SK-N-SH (cell line): ENCODE measurements around the gene DDX39B. TPM values are rescaled to one million over a fixed set of nuclear protein-coding genes. Genes with fewer than 3 reads are reported as not detected.

Source experiments
- CTCF ChIA-PET: fragments of 300-600, 350-600 bp; formaldehyde crosslinking; extraction: SDS; loops from one replicate; lab custom pipeline; 2021; lab: Yijun Ruan, JAX
- POLR2A ChIA-PET: fragments of 350-600 bp; sonication (Branson Sonifier 250); formaldehyde crosslinking; extraction: SDS; loops from one replicate; lab custom pipeline; 2020; ENCODE audit warnings: antibody characterized with exemption, inconsistent platforms; lab: Yijun Ruan, JAX
- DNase-seq: peaks from one replicate; pipeline ENCODE4 v3.0.0; 2012
- H2AFZ ChIP-seq: fragments of 200-600 bp; sonication (generic); 2 replicates; pipeline ENCODE4 v1.8.1; 2016; ENCODE audit warnings: antibody characterized with exemption, mild to moderate bottlenecking, low read depth
- H3F3A ChIP-seq: fragments of 200-600 bp; sonication (generic); replicated peaks from 2 replicates; pipeline ENCODE3; 2016; ENCODE audit warnings: antibody characterized with exemption, mild to moderate bottlenecking; ENCODE audit not compliant: insufficient read depth
- H3K27ac ChIP-seq, 2 experiments: fragments of 200-500 bp in 1 of 2; fragments of 200-600 bp in 1 of 2; sonication (Bioruptor generic) in 1 of 2; sonication (generic), shearing (Covaris generic) in 1 of 2; 2 replicates each; pipeline versions ENCODE4 v1.5.1 to v1.6.1; 2014 to 2016; ENCODE audit warnings: low read depth in 2 of 2, inconsistent platforms in 1 of 2, low read length in 1 of 2, mild to moderate bottlenecking in 1 of 2, mixed read lengths in 1 of 2
- H3K27me3 ChIP-seq: fragments of 200-600 bp; sonication (generic), shearing (Covaris generic); 2 replicates; pipeline ENCODE4 v1.6.1; 2016; ENCODE audit warnings: mixed run types; ENCODE audit not compliant: insufficient read depth
- H3K36me3 ChIP-seq, 2 experiments: fragments of 200-500 bp in 1 of 2; fragments of 200-600 bp in 1 of 2; sonication (Bioruptor generic) in 1 of 2; sonication (generic) in 1 of 2; replicated peaks in 1 of 2; 2 replicates each; pipeline versions ENCODE3 to v1.5.1; 2014 to 2016; ENCODE audit warnings: low read length in 1 of 2, mild to moderate bottlenecking in 1 of 2; ENCODE audit not compliant: insufficient read depth in 2 of 2, control insufficient read depth in 1 of 2
- H3K4me1 ChIP-seq, 2 experiments: fragments of 200-500 bp in 1 of 2; fragments of 200-600 bp in 1 of 2; sonication (Bioruptor generic) in 1 of 2; sonication (generic), shearing (Covaris generic) in 1 of 2; 2 replicates each; pipeline versions ENCODE4 v1.5.1 to v1.6.1; 2014 to 2016; ENCODE audit warnings: low read depth in 1 of 2, low read length in 1 of 2, mixed run types in 1 of 2; ENCODE audit not compliant: insufficient read depth in 2 of 2, control insufficient read depth in 1 of 2
- H3K4me2 ChIP-seq: fragments of 200-600 bp; sonication (generic), shearing (Covaris generic); 2 replicates; pipeline ENCODE4 v1.6.1; 2017; ENCODE audit warnings: mixed run types
- H3K4me3 ChIP-seq, 2 experiments: fragments of 200-500 bp in 1 of 2; fragments of 200-600 bp in 1 of 2; sonication (Bioruptor generic) in 1 of 2; sonication (generic), shearing (Covaris generic) in 1 of 2; 2 replicates each; pipeline versions ENCODE4 v1.5.1 to v1.8.1; 2014 to 2016; ENCODE audit warnings: low read depth in 2 of 2, inconsistent platforms in 1 of 2, low read length in 1 of 2, mild to moderate bottlenecking in 1 of 2, mixed read lengths in 1 of 2, moderate library complexity in 1 of 2
- H3K79me2 ChIP-seq: fragments of 200-600 bp; sonication (generic); 2 replicates; pipeline ENCODE4 v1.8.1; 2017; ENCODE audit warnings: mild to moderate bottlenecking; ENCODE audit not compliant: insufficient read depth
- H3K9ac ChIP-seq: fragments of 200-600 bp; sonication (generic); 2 replicates; pipeline ENCODE4 v1.6.1; 2017; ENCODE audit warnings: mixed run types
- H3K9me2 ChIP-seq: fragments of 200-600 bp; sonication (generic); 2 replicates; pipeline ENCODE4 v1.6.1; 2017; ENCODE audit warnings: mixed run types
- H3K9me3 ChIP-seq: fragments of 200-600 bp; sonication (generic); 2 replicates; pipeline ENCODE4 v1.6.1; 2017; ENCODE audit warnings: mixed run types, mild to moderate bottlenecking, moderate library complexity
- H4K20me1 ChIP-seq: fragments of 200-600 bp; sonication (generic); 2 replicates; pipeline ENCODE4 v1.6.1; 2017; ENCODE audit warnings: mild to moderate bottlenecking, mixed run types; ENCODE audit not compliant: insufficient read depth
- CHD2 ChIP-seq: fragments of 150-350 bp; IDR thresholded peaks from 2 replicates; pipeline ENCODE4 v1.6.1; 2018; ENCODE audit warnings: low read length; ENCODE audit not compliant: partially characterized antibody
- EP300 ChIP-seq, 2 experiments: IDR thresholded peaks; 2 replicates each; pipeline versions ENCODE4 v1.4.0 to v1.6.1; 2012; ENCODE audit warnings: borderline replicate concordance in 1 of 2, low read depth in 1 of 2, low read length in 1 of 2
- FOXJ3 ChIP-seq: sonication (generic); formaldehyde crosslinking; IDR thresholded peaks from 2 replicates; pipeline ENCODE4 v1.5.1; 2020; ENCODE audit warnings: mild to moderate bottlenecking, missing genetic modification reagents
- FOXM1 ChIP-seq: IDR thresholded peaks from 2 replicates; pipeline ENCODE4 v1.4.0; 2012; ENCODE audit warnings: low read depth, mild to moderate bottlenecking
- GABPA ChIP-seq: IDR thresholded peaks from 2 replicates; pipeline ENCODE4 v1.4.0; 2012; ENCODE audit warnings: low read depth, mild to moderate bottlenecking
- GATA2 ChIP-seq: sonication (generic); formaldehyde crosslinking; IDR thresholded peaks from 2 replicates; pipeline ENCODE4 v1.5.0; 2020; ENCODE audit warnings: mild to moderate bottlenecking, missing genetic modification reagents
- JUND ChIP-seq: IDR thresholded peaks from 2 replicates; pipeline ENCODE4 v1.4.0; 2012
- NFIC ChIP-seq: IDR thresholded peaks from 2 replicates; pipeline ENCODE4 v1.4.0; 2012; ENCODE audit warnings: borderline replicate concordance
- POLR2AphosphoS5 ChIP-seq: IDR thresholded peaks from 2 replicates; pipeline ENCODE4 v1.6.1; 2012; ENCODE audit warnings: low read depth, low read length
- RAD21 ChIP-seq: IDR thresholded peaks from 2 replicates; pipeline ENCODE4 v1.6.1; 2012; ENCODE audit warnings: mild to moderate bottlenecking, low read length
- RXRA ChIP-seq: IDR thresholded peaks from 2 replicates; pipeline ENCODE4 v1.4.0; 2012; ENCODE audit warnings: low read depth, mild to moderate bottlenecking, borderline replicate concordance
- YY1 ChIP-seq: IDR thresholded peaks from 2 replicates; pipeline ENCODE4 v1.4.0; 2012; ENCODE audit warnings: low read depth, mild to moderate bottlenecking
- ZBTB33 ChIP-seq: IDR thresholded peaks from 2 replicates; pipeline ENCODE4 v1.4.0; 2012; ENCODE audit warnings: low read depth, borderline replicate concordance
- WGBS: methylation state at CpG from one replicate; pipeline ENCODE4 v1.1.6; 2017; ENCODE audit warnings: low lambda C conversion rate; 5-methylcytosine and 5-hydroxymethylcytosine counted together
- polyA plus RNA-seq, 3 experiments: library from polyadenylated mRNA; depleted of rRNA; stranded (reverse); fragments of >200 nt; gene quantifications; 2 replicates each; pipeline ENCODE4 v1.2.3, GENCODE V29; 2012
- TF ChIP-seq, protein P1 (sequence below): IDR thresholded peaks from 2 replicates; pipeline ENCODE4 v1.6.1; 2012; ENCODE audit warnings: mild to moderate bottlenecking, low read depth, low read length, moderate library complexity

Gene DDX39B
- polyA plus RNA-seq, 1 of the 3 experiments (the other 2 are of a cell fraction): 502 TPM

DNA sequence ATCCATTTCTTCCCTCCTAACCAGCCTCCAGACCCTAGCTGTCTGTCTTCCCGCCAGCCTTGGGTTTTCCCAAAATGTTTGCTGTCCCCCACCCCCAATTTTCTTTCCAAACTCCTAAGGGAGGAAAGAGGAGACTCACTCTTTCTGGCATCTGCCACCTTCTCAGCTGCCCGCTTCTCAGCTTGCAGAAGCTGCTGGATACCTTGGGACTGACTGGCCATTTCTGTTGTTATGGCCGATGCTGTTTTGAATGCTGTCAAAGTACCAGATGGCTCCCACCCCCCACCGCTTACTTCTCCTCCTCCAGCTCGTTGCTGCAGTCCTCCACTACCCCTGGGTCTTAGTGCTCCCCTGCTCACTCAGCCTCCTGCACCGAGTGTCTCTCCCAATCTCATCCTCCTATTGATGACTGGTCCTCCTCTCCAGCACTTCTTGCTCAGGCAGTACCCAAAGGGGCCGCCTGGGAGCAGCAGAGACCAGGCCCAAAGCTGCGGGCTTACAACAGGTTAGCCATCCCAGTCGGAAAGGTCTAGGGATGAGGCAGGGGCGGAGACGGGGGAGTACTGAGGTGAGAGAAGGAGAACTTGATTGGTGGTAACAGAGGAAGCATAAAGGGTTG is 4.6 kb upstream of the DDX39B start, which contains the start of gene ATP6V1G2 (continued):
- TF ChIP-seq NFIC: no peak
- peak; percentile 93 for TF ChIP-seq CHD2
- TF ChIP-seq ZBTB33: no peak
- TF ChIP-seq YY1: peak; percentile 41; the same call in 1 of the 2 replicates
- TF ChIP-seq GABPA: peak; percentile 70
- TF ChIP-seq POLR2AphosphoS5: 0 out of 2 replicates have a peak, but pooled peaks have one; percentile 23
- TF ChIP-seq JUND: no peak
- no peak for TF ChIP-seq GATA2 (CRISPR knock-in tag)
- TF ChIP-seq EP300 (IDR thresholded peaks at IDR 0.05; ENCODE audit: borderline replicate concordance in 1 of 2, low read depth in 1 of 2, low read length in 1 of 2): no peak
- peak; percentile 99 for TF ChIP-seq RAD21

- H3K79me2 ChIP-seq: peaks cover 52% of the 10 kb centered on the region
- peaks cover 5 to 15% of the 10 kb centered on the region in 2 experiments for H3K36me3 ChIP-seq
- peaks cover 18% of the 10 kb centered on the region for H3F3A ChIP-seq
- no peak overlapping the region for H3K9ac ChIP-seq
- H3K4me2 ChIP-seq: no peak overlapping the region
- ChIA-PET POLR2A (interaction anchor here (2.4 kb wide), 1 partner anchor 53 kb away, joined by 18 read pairs; no protein-coding TSS in a partner anchor), CTCF (interaction anchor here (0.6 to 11.9 kb wide), 5 partner anchors 36 to 1004 kb away, joined by 3 to 301 read pairs (median 4); partner anchors contain the start of genes NCR3 and VARS1)
- H2AFZ ChIP-seq: no peak overlapping the region
- DNase-seq: no peak
- H3K27ac ChIP-seq: no peak overlapping the region
- 80% methylated on average over 7 of the region's 7 CpGs for WGBS
- no peaks in the 10 kb centered on the region for H3K9me3 ChIP-seq
- no peak for TF ChIP-seq RXRA
- TF ChIP-seq JUND: no peak
- TF ChIP-seq FOXJ3 (CRISPR knock-in tag): no peak
- TF ChIP-seq GABPA: no peak
- TF ChIP-seq, protein P1, sequence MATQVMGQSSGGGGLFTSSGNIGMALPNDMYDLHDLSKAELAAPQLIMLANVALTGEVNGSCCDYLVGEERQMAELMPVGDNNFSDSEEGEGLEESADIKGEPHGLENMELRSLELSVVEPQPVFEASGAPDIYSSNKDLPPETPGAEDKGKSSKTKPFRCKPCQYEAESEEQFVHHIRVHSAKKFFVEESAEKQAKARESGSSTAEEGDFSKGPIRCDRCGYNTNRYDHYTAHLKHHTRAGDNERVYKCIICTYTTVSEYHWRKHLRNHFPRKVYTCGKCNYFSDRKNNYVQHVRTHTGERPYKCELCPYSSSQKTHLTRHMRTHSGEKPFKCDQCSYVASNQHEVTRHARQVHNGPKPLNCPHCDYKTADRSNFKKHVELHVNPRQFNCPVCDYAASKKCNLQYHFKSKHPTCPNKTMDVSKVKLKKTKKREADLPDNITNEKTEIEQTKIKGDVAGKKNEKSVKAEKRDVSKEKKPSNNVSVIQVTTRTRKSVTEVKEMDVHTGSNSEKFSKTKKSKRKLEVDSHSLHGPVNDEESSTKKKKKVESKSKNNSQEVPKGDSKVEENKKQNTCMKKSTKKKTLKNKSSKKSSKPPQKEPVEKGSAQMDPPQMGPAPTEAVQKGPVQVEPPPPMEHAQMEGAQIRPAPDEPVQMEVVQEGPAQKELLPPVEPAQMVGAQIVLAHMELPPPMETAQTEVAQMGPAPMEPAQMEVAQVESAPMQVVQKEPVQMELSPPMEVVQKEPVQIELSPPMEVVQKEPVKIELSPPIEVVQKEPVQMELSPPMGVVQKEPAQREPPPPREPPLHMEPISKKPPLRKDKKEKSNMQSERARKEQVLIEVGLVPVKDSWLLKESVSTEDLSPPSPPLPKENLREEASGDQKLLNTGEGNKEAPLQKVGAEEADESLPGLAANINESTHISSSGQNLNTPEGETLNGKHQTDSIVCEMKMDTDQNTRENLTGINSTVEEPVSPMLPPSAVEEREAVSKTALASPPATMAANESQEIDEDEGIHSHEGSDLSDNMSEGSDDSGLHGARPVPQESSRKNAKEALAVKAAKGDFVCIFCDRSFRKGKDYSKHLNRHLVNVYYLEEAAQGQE: no peak
- no peak for TF ChIP-seq FOXM1
- no peaks in the 10 kb centered on the region for H3K27me3 ChIP-seq
- no peaks in the 10 kb centered on the region for H3K9me2 ChIP-seq
- H3K4me3 ChIP-seq: no peak overlapping the region
- H4K20me1 ChIP-seq: peaks cover 7% of the 10 kb centered on the region
- H3K4me1 ChIP-seq: peaks cover 8 to 13% of the 10 kb centered on the region in 2 experiments; a peak in 3 of 4 replicates
Measured at GRCh38 chr6:31545291-31545690, 3.5 kb upstream of the DDX39B start.
